Psoas muscle (tissue), 8 donors: Measurements from ENCODE around the gene DGCR2. TPM values are rescaled to one million over a fixed set of nuclear protein-coding genes. Genes with fewer than 3 reads are reported as not detected.

Experiments used
- ATAC-seq, 4 donors: fragments of 200-7000 bp; cut with Tn5 transposase; one replicate each; pipeline ENCODE4 v1.9.1; 2020; ENCODE audit warnings: moderate library complexity in 3 of 4, mild to moderate bottlenecking in 2 of 4
- DNase-seq, 2 donors: peaks; one replicate each; pipeline ENCODE4 v3.0.0-alpha.2; 2020
- H3K27ac ChIP-seq: fragments of 200-600 bp; one replicate; pipeline ENCODE4 v1.8.0; 2022
- H3K27me3 ChIP-seq, 3 donors: fragments of 200-600 bp in 1 of 3; one replicate each; pipeline versions ENCODE4 v1.6.1 to v1.8.0; 2013 to 2022; ENCODE audit warnings: low read length in 2 of 3, mild to moderate bottlenecking in 2 of 3, moderate library complexity in 1 of 3; ENCODE audit not compliant: insufficient read depth in 3 of 3
- H3K36me3 ChIP-seq, 2 donors: fragments of 200-600 bp in 1 of 2; one replicate each; pipeline versions ENCODE4 v1.6.1 to v1.8.0; 2013 to 2022; ENCODE audit warnings: low read depth in 1 of 2, mild to moderate bottlenecking in 1 of 2, moderate library complexity in 1 of 2; ENCODE audit not compliant: insufficient read depth in 1 of 2
- H3K4me1 ChIP-seq: fragments of 200-600 bp; one replicate; pipeline ENCODE4 v1.8.0; 2022
- H3K4me3 ChIP-seq: fragments of 200-600 bp; one replicate; pipeline ENCODE4 v1.8.0; 2022; ENCODE audit warnings: mild to moderate bottlenecking
- H3K9me3 ChIP-seq: fragments of 200-600 bp; one replicate; pipeline ENCODE4 v1.8.0; 2022
- WGBS, 3 donors: extraction: QIAGEN DNeasy Blood & Tissue Kit; methylation state at CpG; one replicate each; pipeline versions ENCODE4 v1.1.6 to v1.1.7; 2013; 5-methylcytosine and 5-hydroxymethylcytosine counted together
- intact Hi-C, 2 donors: fragments of 100-400 bp; cut with DNase I; formaldehyde crosslinking; loops; one replicate each; pipeline versions ENCODE4 v1.11.0 to v1.14.2; 2022
- polyA plus RNA-seq, 3 donors: library from polyadenylated mRNA; stranded (reverse); fragments of 200-250 nt; gene quantifications; one replicate each; pipeline ENCODE4 v1.2.3, GENCODE V29; 2013
- total RNA-seq, 4 donors: library from RNA; stranded (reverse); fragmentation: NEBNext Ultra II Directional in 2 of 4; extraction: Animal tissue kit (Norgen Biotek cat#: 25700) in 2 of 4; gene quantifications; one replicate each; pipeline versions ENCODE4 v1.2.1 to v1.2.4, GENCODE V29; 2021 to 2023
- TF ChIP-seq, protein P1 (sequence below): fragments of 200-600 bp; IDR thresholded peaks from one replicate; pipeline ENCODE4 v1.8.0; 2022; ENCODE audit warnings: antibody characterized with exemption
- donor health status: healthy with polysubstance abuse.
- donor health status: DM: no; HTN: no; CAD: no; lungs with moderate emphysema.
- donor health status: Bipolar disorder and iron deficiency.
- donor health status: healthy.
- donor health status: DM: yes; HTN: yes; CAD: no.
- donor health status: DM: no; HTN: no; CAD: no.
- donor health status: DM: no; HTN: no; CAD: no.
- donor health status: DM: yes; HTN: yes; CAD: no.

DGCR2 gene
- total and polyA plus RNA-seq, 7 donors, result 13.1 to 27.6 (median 24.5) TPM

DNA sequence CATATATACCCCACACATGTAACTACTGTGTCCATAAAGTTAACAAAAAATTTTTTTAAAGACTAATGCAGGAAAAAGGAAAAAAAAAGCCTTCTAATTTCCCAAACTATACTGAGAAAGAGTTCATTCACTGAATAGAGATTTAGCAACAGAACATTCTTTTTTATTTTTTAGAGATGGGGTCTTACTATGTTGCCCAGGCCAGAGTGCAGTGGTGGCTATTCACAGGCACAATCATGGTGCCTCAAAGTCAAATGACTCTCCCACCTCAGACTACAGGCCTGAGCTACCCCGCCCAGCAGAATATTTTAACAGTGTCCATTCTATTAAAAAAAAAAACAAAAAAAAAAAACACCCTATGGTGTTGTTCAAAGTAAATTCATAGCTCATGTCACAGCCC lies 25.7 kb downstream of the DGCR2 start:
- Histone ChIP-seq H3K4me3 (no peak overlapping the region), H3K36me3 (no peaks in the 10 kb centered on the region), H3K27me3 (no peaks in the 10 kb centered on the region), H3K9me3 (no peaks in the 10 kb centered on the region), H3K27ac (no peak overlapping the region), H3K4me1 (peaks cover 16% of the 10 kb centered on the region)
- ATAC-seq, result no peak
- intact Hi-C loops, result no loop called here
- TF ChIP-seq, protein P1, sequence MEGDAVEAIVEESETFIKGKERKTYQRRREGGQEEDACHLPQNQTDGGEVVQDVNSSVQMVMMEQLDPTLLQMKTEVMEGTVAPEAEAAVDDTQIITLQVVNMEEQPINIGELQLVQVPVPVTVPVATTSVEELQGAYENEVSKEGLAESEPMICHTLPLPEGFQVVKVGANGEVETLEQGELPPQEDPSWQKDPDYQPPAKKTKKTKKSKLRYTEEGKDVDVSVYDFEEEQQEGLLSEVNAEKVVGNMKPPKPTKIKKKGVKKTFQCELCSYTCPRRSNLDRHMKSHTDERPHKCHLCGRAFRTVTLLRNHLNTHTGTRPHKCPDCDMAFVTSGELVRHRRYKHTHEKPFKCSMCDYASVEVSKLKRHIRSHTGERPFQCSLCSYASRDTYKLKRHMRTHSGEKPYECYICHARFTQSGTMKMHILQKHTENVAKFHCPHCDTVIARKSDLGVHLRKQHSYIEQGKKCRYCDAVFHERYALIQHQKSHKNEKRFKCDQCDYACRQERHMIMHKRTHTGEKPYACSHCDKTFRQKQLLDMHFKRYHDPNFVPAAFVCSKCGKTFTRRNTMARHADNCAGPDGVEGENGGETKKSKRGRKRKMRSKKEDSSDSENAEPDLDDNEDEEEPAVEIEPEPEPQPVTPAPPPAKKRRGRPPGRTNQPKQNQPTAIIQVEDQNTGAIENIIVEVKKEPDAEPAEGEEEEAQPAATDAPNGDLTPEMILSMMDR, result no peak
- WGBS, 3 donors, result 96 to 100% (median 100%) methylated on average over 1 of the region's 1 CpG
- no peak for DNase-seq

DNA sequence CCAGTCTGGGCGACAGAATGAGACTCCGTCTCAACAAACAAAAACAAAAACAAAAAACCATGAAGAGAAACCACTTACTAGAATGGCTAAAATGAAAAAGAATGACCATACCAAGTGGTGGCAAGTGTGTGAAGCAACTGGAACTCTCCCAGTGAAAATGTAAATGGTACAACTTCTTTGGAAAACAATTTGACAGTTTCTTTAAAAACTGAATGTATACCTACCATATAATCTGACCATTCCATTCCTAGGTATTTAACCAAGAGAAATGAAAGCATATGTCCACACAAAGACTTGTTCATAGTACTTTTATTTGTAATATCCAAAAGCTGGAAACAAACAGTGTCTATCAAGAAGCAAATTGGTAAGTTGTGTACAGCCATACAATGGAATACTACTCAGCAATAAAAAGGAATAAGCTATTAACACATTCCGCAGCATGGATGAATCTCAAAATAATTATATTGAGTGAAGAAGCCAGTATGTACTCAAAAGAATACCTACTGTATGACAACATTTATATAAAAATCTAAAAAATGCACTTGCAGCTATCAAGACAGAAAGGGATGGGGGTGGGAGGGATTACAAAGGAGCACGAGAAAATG lies 27.7 kb downstream of the DGCR2 start:
- WGBS, 3 donors, result 97% methylated on average over 4 of the region's 4 CpGs
- DNase-seq, result no peak
- TF ChIP-seq, protein P1, result no peak
- intact Hi-C loops, result no loop called here
- no peaks in the 10 kb centered on the region for H3K27me3 ChIP-seq
- H3K27ac ChIP-seq, result no peak overlapping the region
- H3K4me3 ChIP-seq, result no peak overlapping the region
- H3K36me3 ChIP-seq, result no peaks in the 10 kb centered on the region
- no peaks in the 10 kb centered on the region for H3K9me3 ChIP-seq
- peaks cover 16% of the 10 kb centered on the region for H3K4me1 ChIP-seq
- ATAC-seq, result no peak

DNA sequence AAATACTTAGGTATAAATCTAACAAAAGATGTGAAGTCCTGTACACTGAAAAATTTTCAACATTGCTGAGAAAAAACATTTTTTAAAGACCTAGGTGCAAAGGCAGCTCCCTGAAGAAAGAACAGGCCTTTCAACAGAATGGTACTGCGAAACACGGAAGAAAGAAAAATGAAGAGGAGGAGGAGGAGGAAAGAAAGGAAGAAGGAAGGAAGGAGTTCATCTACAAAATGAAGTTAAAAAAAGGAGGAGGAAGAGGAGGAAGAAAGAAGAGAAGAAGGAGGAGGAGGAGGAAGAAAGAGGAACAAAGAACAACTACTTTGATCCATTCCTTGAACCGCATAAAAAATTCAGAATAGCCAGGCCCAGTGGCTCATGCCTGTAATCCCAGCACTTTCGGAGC lies 29.5 kb downstream of the DGCR2 start:
- WGBS, 3 donors, result 90 to 96% (median 95%) methylated on average over 4 of the region's 4 CpGs
- intact Hi-C loops, result no loop called here

DNA sequence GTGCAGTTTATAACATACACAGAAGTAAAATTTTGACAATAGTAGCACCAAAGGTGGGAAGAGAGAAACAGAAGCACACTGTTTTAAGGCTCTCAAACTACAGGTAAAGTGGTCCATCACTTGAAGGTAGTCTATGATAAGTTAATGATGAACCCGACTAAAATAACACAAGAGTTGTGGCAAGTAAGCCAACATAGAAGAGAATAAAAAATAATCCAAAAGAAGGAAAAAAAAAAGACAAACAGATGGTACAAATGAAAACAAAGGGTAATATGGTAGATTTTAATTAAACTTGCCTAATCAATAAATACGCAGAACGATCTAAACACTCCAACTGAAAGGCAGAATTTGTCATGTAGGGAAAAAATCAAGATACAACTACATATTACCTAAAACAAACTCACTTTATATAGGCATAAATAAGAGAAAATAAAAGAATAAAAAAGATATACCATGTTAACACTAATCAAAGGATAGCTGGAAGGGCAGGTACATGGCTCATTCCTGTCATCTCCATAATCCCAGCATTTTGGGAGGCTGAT lies 31.6 kb downstream of the DGCR2 start:
- intact Hi-C loops, result no loop called here
- WGBS, 3 donors, result 62 to 93% (median 92%) methylated on average over 3 of the region's 3 CpGs

More for the DNA sequence above, 29.5 kb downstream of the DGCR2 start:
- Histone ChIP-seq H3K4me3 (no peak overlapping the region), H3K9me3 (no peaks in the 10 kb centered on the region), H3K36me3 (peaks cover 0 to 12% of the 10 kb centered on the region in 2 donors), H3K27me3 (no peaks in the 10 kb centered on the region), H3K4me1 (peaks cover 10% of the 10 kb centered on the region), H3K27ac (no peak overlapping the region)
- DNase-seq (no peak), ATAC-seq (no peak)
- TF ChIP-seq, protein P1, result no peak

More for the DNA sequence above, 31.6 kb downstream of the DGCR2 start:
- ATAC-seq (no peak), DNase-seq (no peak)
- Histone ChIP-seq H3K27me3 (no peaks in the 10 kb centered on the region), H3K4me1 (peaks cover 24% of the 10 kb centered on the region), H3K27ac (no peak overlapping the region), H3K9me3 (no peaks in the 10 kb centered on the region), H3K36me3 (peaks cover 0 to 12% of the 10 kb centered on the region in 2 donors), H3K4me3 (no peak overlapping the region)
- TF ChIP-seq, protein P1, result no peak
